H1 (cell line): Measurements from ENCODE around the gene PHLDA3. TPM values are rescaled to one million over a fixed set of nuclear protein-coding genes. Genes with fewer than 3 reads are reported as not detected.

Source experiments
- CBX5 ChIP-seq: fragments of 300-800, 300-1000 bp; sonication (generic); IDR thresholded peaks from 2 replicates; pipeline ENCODE4 v1.7.1; 2016; ENCODE audit warnings: antibody characterized with exemption, low read length, low read depth
- CBX8 ChIP-seq: fragments of 300-800, 300-1000 bp; sonication (generic); IDR thresholded peaks from 2 replicates; pipeline ENCODE4 v1.7.1; 2016; ENCODE audit warnings: low read depth, low read length, borderline replicate concordance
- CHD2 ChIP-seq: IDR thresholded peaks from 2 replicates; pipeline ENCODE4 v1.6.1; 2012; ENCODE audit warnings: low read length, improper control_type of control experiment
- CHD7 ChIP-seq: fragments of 300-600 bp; sonication (generic); IDR thresholded peaks from 2 replicates; pipeline ENCODE4 v1.7.1; 2012; ENCODE audit warnings: low read length, moderate library complexity, mild to moderate bottlenecking, inconsistent platforms; ENCODE audit not compliant: insufficient replicate concordance
- CREB1 ChIP-seq: IDR thresholded peaks from 2 replicates; pipeline ENCODE4 v1.6.1; 2012; ENCODE audit warnings: inconsistent platforms
- FOSL1 ChIP-seq: IDR thresholded peaks from 2 replicates; pipeline ENCODE4 v1.6.1; 2011; ENCODE audit warnings: mild to moderate bottlenecking, low read depth, low read length, moderate library complexity; ENCODE audit not compliant: insufficient read depth
- KDM4A ChIP-seq: IDR thresholded peaks from one replicate; pipeline ENCODE4 v1.7.1; 2012; ENCODE audit warnings: low read depth, mild to moderate bottlenecking, moderate library complexity, low read length, inconsistent platforms; ENCODE audit not compliant: severe bottlenecking
- KDM5A ChIP-seq: fragments of 200-600 bp; IDR thresholded peaks from 2 replicates; pipeline ENCODE4 v1.7.1; 2012; ENCODE audit warnings: mild to moderate bottlenecking, low read length, inconsistent platforms, mixed read lengths
- NRF1 ChIP-seq: IDR thresholded peaks from 2 replicates; pipeline ENCODE4 v1.6.1; 2011; ENCODE audit warnings: mild to moderate bottlenecking, low read depth, low read length, improper control_type of control experiment
- SIRT6 ChIP-seq: IDR thresholded peaks from one replicate; pipeline ENCODE4 v1.7.1; 2012; ENCODE audit warnings: low read length, inconsistent platforms
- SP1 ChIP-seq: IDR thresholded peaks from 2 replicates; pipeline ENCODE4 v1.6.1; 2011; ENCODE audit warnings: low read depth, low read length
- SUZ12 ChIP-seq: fragments of 200-600 bp; sonication (generic); IDR thresholded peaks from 2 replicates; pipeline ENCODE4 v1.6.1; 2012; ENCODE audit warnings: mild to moderate bottlenecking, inconsistent platforms, low read length, moderate library complexity, mixed read lengths
- TBP ChIP-seq: IDR thresholded peaks from 2 replicates; pipeline ENCODE4 v1.6.1; 2011; ENCODE audit warnings: low read depth, low read length, improper control_type of control experiment
- polyA plus RNA-seq, 7 experiments: library from polyadenylated mRNA; depleted of rRNA in 3 of 7; stranded (reverse) in 5 of 7; unstranded in 2 of 7; fragments of >200 nt in 5 of 7; fragments of 200-250 nt in 2 of 7; gene quantifications; 1 replicate in 5 of 7; 2 replicates in 1 of 7; 4 replicates in 1 of 7; pipeline versions ENCODE4 v1.2.1 to v1.2.3, GENCODE V29; 2011 to 2013; ENCODE audit warnings: missing spikeins in 2 of 7, mixed read lengths in 2 of 7
- total RNA-seq: library from RNA; stranded (reverse); fragmentation: NEBNext Ultra II Directional; extraction: Animal tissue kit (Norgen Biotek cat#: 25700); gene quantifications from 2 replicates; pipeline ENCODE4 v1.2.1, GENCODE V29; 2021

Gene PHLDA3
- total and polyA plus RNA-seq, 2 of the 8 experiments (the other 6 are each of a cell fraction or from before 2014, with no cell fraction given), result 25.5 to 27.5 TPM

- TF ChIP-seq CHD7, result no peak
- TF ChIP-seq FOSL1, result no peak
- no peak for TF ChIP-seq SP1
- TF ChIP-seq KDM5A, result no peak
- no peak for TF ChIP-seq SIRT6
- TF ChIP-seq NRF1, result no peak
- TF ChIP-seq CREB1, result no peak
- no peak for TF ChIP-seq SUZ12
- TF ChIP-seq CBX8, result no peak
- no peak for TF ChIP-seq KDM4A
- no peak for TF ChIP-seq TBP
- TF ChIP-seq CHD2, result no peak
- no peak for TF ChIP-seq CBX5
These were observed 23.7 kb downstream of the PHLDA3 start (continued) for GRCh38 chr1:201445310-201445709.
